B cell (primary cell): ENCODE results near the gene PTH. TPM values are rescaled to one million over a fixed set of nuclear protein-coding genes. Genes with fewer than 3 reads are reported as not detected.

ENCODE experiments used
- ATAC-seq: fragments of 200-7000 bp; cut with Tn5 transposase; one replicate; pipeline ENCODE4 v1.10.0; 2021; ENCODE audit warnings: low read depth, mild to moderate bottlenecking, moderate number of reproducible peaks, moderate library complexity
- CTCF ChIA-PET: fragments of 350-600 bp; sonication (Branson Sonifier 250); formaldehyde crosslinking; loops from one replicate; lab custom pipeline; 2021; ENCODE audit warnings: antibody characterized with exemption, inconsistent platforms; lab: Charles Lee
- POLR2A ChIA-PET: fragments of 350-600 bp; sonication (Branson Sonifier 250); formaldehyde crosslinking; loops from one replicate; lab custom pipeline; 2021; ENCODE audit warnings: antibody characterized with exemption; lab: Charles Lee
- DNase-seq: peaks from one replicate; pipeline ENCODE4 v3.0.0; 2013
- H2AFZ ChIP-seq: 2 replicates; pipeline ENCODE4 v1.6.1; 2012; ENCODE audit warnings: mild to moderate bottlenecking, low read depth, low read length; ENCODE audit not compliant: insufficient read depth, poor library complexity, severe bottlenecking
- H3K27ac ChIP-seq, 2 donors: 1 replicate in 1 of 2; 2 replicates in 1 of 2; pipeline ENCODE4 v1.5.1; 2012 to 2013; ENCODE audit warnings: low read length in 2 of 2, mild to moderate bottlenecking in 2 of 2, moderate library complexity in 1 of 2
- H3K27me3 ChIP-seq, 4 experiments: fragments of 200-600 bp in 1 of 4; sonication (generic) in 1 of 4; replicated peaks in 1 of 4; 1 replicate in 2 of 4; 2 replicates in 2 of 4; pipeline versions ENCODE4 v1.6.1 to v1.7.0; 2013 to 2016; ENCODE audit warnings: low read length in 3 of 4, mild to moderate bottlenecking in 2 of 4, mixed read lengths in 1 of 4, moderate library complexity in 1 of 4; ENCODE audit not compliant: insufficient read depth in 4 of 4, control insufficient read depth in 3 of 4; ENCODE audit errors: control extremely low read depth in 1 of 4
- H3K36me3 ChIP-seq, 2 experiments: replicated peaks in 1 of 2; 1 replicate in 1 of 2; 2 replicates in 1 of 2; pipeline versions ENCODE4 v1.6.1 to v1.7.1; 2013; ENCODE audit warnings: low read length in 1 of 2; ENCODE audit not compliant: insufficient read depth in 2 of 2, control insufficient read depth in 1 of 2; ENCODE audit errors: control extremely low read depth in 1 of 2, extremely low read depth in 1 of 2
- H3K4me1 ChIP-seq, 2 donors: fragments of 200-600 bp in 1 of 2; sonication (generic) in 1 of 2; 1 replicate in 1 of 2; 2 replicates in 1 of 2; pipeline versions ENCODE4 v1.5.1 to v1.6.1; 2013 to 2017; ENCODE audit warnings: low read length in 2 of 2; ENCODE audit not compliant: control insufficient read depth in 2 of 2, insufficient read depth in 2 of 2
- H3K4me2 ChIP-seq: replicated peaks from 2 replicates; pipeline ENCODE3; 2012; ENCODE audit warnings: mild to moderate bottlenecking, low read depth, low read length; ENCODE audit not compliant: poor library complexity, severe bottlenecking
- H3K4me3 ChIP-seq, 5 experiments: fragments of 200-600 bp in 1 of 5; sonication (generic) in 1 of 5; 1 replicate in 3 of 5; 2 replicates in 2 of 5; pipeline versions ENCODE4 v1.5.1 to v1.7.0; 2011 to 2016; ENCODE audit warnings: low read length in 4 of 5, mild to moderate bottlenecking in 4 of 5, low read depth in 2 of 5, control low read depth in 1 of 5, moderate library complexity in 1 of 5; ENCODE audit not compliant: insufficient read depth in 1 of 5; ENCODE audit errors: control extremely low read depth in 1 of 5, extremely low read depth in 1 of 5
- H3K79me2 ChIP-seq: fragments of 200-600 bp; sonication (generic); one replicate; pipeline ENCODE4 v1.6.0; 2016; ENCODE audit warnings: low read length; ENCODE audit not compliant: control insufficient read depth, insufficient read depth
- H3K9ac ChIP-seq: fragments of 200-600 bp; sonication (generic); 2 replicates; pipeline ENCODE4 v1.6.1; 2017; ENCODE audit warnings: mild to moderate bottlenecking, low read length, moderate library complexity
- H3K9me3 ChIP-seq, 3 donors: one replicate each; pipeline versions ENCODE4 v1.6.1 to v1.7.1; 2013; ENCODE audit warnings: low read length in 2 of 3; ENCODE audit not compliant: control insufficient read depth in 2 of 3, insufficient read depth in 1 of 3; ENCODE audit errors: control extremely low read depth in 1 of 3
- H4K20me1 ChIP-seq: 2 replicates; pipeline ENCODE4 v1.6.0; 2012; ENCODE audit warnings: mild to moderate bottlenecking, low read length; ENCODE audit not compliant: insufficient read depth, control insufficient read depth, poor library complexity, severe bottlenecking
- H3K27ac Mint-ChIP-seq: one replicate; pipeline ENCODE4 v1.8.0; 2021; ENCODE audit warnings: mixed read lengths
- H3K27me3 Mint-ChIP-seq: one replicate; pipeline ENCODE4 v1.8.0; 2021; ENCODE audit warnings: mixed read lengths
- H3K4me1 Mint-ChIP-seq: one replicate; pipeline ENCODE4 v1.8.0; 2021; ENCODE audit warnings: mixed read lengths
- H3K4me3 Mint-ChIP-seq: one replicate; pipeline ENCODE4 v1.8.0; 2021; ENCODE audit warnings: mixed read lengths
- H3K9me3 Mint-ChIP-seq: one replicate; pipeline ENCODE4 v1.8.0; 2022; ENCODE audit warnings: mixed read lengths; ENCODE audit not compliant: insufficient read depth
- CTCF ChIP-seq: fragments of 200-600 bp; IDR thresholded peaks from one replicate; pipeline ENCODE4 v1.8.0; 2022; ENCODE audit warnings: antibody characterized with exemption, mild to moderate bottlenecking
- EZH2 ChIP-seq: IDR thresholded peaks from 2 replicates; pipeline ENCODE4 v1.6.1; 2012; ENCODE audit warnings: borderline replicate concordance, low read depth, mild to moderate bottlenecking, moderate library complexity, low read length; ENCODE audit not compliant: insufficient read depth, poor library complexity, severe bottlenecking
- WGBS: methylation state at CpG from one replicate; pipeline ENCODE4 v1.1.5; 2013; ENCODE audit warnings: missing lambda C conversion rate; ENCODE audit not compliant: insufficient coverage; 5-methylcytosine and 5-hydroxymethylcytosine counted together
- intact Hi-C: fragments of 100-400 bp; cut with micrococcal nuclease; formaldehyde crosslinking; loops from one replicate; pipeline ENCODE4 v1.10.0; 2022
- polyA plus RNA-seq: library from polyadenylated mRNA; depleted of rRNA; stranded (reverse); fragments of >200 nt; gene quantifications from 2 replicates; pipeline ENCODE4 v1.2.3, GENCODE V29; 2012
- total RNA-seq, 2 donors: library from RNA; stranded (reverse); fragments of 120-200 nt in 1 of 2; gene quantifications; 1 replicate in 1 of 2; 2 replicates in 1 of 2; pipeline versions ENCODE4 v1.2.3 to v1.2.4, GENCODE V29; 2013 to 2022

Gene PTH
- total and polyA plus RNA-seq, 2 donors (not counting 1 experiment from before 2014, with no cell fraction given) = not detected

- Histone ChIP-seq H3K36me3 (no peaks in the 10 kb centered on the region), H3K4me2 (peak within 1 kb of the TSS; percentile 78), H3K4me3 (peak within 1 kb of the TSS; percentile 87 to 94 (median 88)), H2AFZ (peak within 1 kb of the TSS; percentile 87), H3K4me1 (peaks cover 17 to 18% of the 10 kb centered on the region in 2 donors), H3K79me2 (peaks cover 45% of the 10 kb centered on the region), H3K27ac (peak within 1 kb of the TSS; percentile 83 to 93), H3K9ac (peak within 1 kb of the TSS; percentile 97), H3K27me3 (no peaks in the 10 kb centered on the region), H3K9me3 (peaks cover 0 to 1% (median 0%) of the 10 kb centered on the region in 3 donors), H4K20me1 (peaks cover 2% of the 10 kb centered on the region)
- ChIA-PET CTCF (interaction anchor here (0.6 to 2.6 kb wide), 4 partner anchors 14 to 205 kb away, joined by 3 to 11 read pairs (median 3); partner anchors contain the start of gene FAR1), POLR2A (interaction anchor here (0.6 to 1.0 kb wide), 2 partner anchors 205 to 861 kb away, joined by 5 to 8 read pairs; partner anchors contain the start of gene FAR1)
- Mint-ChIP-seq H3K9me3 (no peaks in the 10 kb centered on the region), H3K27me3 (no peaks in the 10 kb centered on the region), H3K27ac (peak within 1 kb of the TSS; percentile 97), H3K4me1 (peaks cover 46% of the 10 kb centered on the region), H3K4me3 (peak within 1 kb of the TSS; percentile 99)
- peak; percentile 97 for DNase-seq
- intact Hi-C loops = loop anchor here (1.0 to 10.0 kb wide), 4 partner anchors 186 to 1429 kb away; partner anchors contain the start of genes BMAL1, CYP2R1, FAR1 and PSMA1
- TF ChIP-seq CTCF (no peak), EZH2 (no peak)
- ATAC-seq = peak; percentile 98
- WGBS = under 1% methylated on average over 65 of the region's 71 CpGs
Measured at GRCh38 chr11:13462901-13463778, 32.7 kb downstream of the PTH start, which contains the start of gene BTBD10. Gene BTBD10 (minus strand): TSS chr11:13463222. CDS start chr11:13445124, 18,098 bp downstream.
